ENCODE results near the gene VPS54. TPM values are rescaled to one million over a fixed set of nuclear protein-coding genes. Genes with fewer than 3 reads are reported as not detected.

VPS54 gene
- total and polyA plus RNA-seq, 4 donors = 12.5 to 49.3 (median 15.7) TPM

- H3K36me3 ChIP-seq (ENCODE audit: control insufficient read depth in 4 of 4, insufficient read depth in 4 of 4, low read length in 4 of 4) = peaks cover 0 to 13% (median 3%) of the 10 kb centered on the region in 4 donors
- no peak for TF ChIP-seq CTCF (IDR thresholded peaks at IDR 0.05; ENCODE audit: control extremely low read depth, extremely low read depth)
- peaks cover 0 to 12% (median 0%) of the 10 kb centered on the region in 5 donors for H3K4me1 ChIP-seq (ENCODE audit: control insufficient read depth in 5 of 5, insufficient read depth in 5 of 5, low read length in 5 of 5)
- no peak for DNase-seq
- no peak overlapping the region for H3K9ac ChIP-seq (ENCODE audit: insufficient read depth in 1 of 2, low read length in 2 of 2)
- no peak overlapping the region for H3K4me3 ChIP-seq
- ATAC-seq (ENCODE audit: insufficient read depth, low FRiP score) = no peak
- no peaks in the 10 kb centered on the region for H3K9me3 ChIP-seq (ENCODE audit: control insufficient read depth in 4 of 4, insufficient read depth in 3 of 4, low read length in 3 of 4)
- H3K27me3 ChIP-seq (ENCODE audit: control insufficient read depth in 3 of 3, insufficient read depth in 3 of 3, low read length in 2 of 3) = no peaks in the 10 kb centered on the region
- H3K27ac ChIP-seq (ENCODE audit: low read depth in 1 of 2, low read length in 1 of 2) = no peak overlapping the region
Measured at GRCh38 chr2:64003239-64003638, 16.0 kb downstream of the VPS54 start.

DNA sequence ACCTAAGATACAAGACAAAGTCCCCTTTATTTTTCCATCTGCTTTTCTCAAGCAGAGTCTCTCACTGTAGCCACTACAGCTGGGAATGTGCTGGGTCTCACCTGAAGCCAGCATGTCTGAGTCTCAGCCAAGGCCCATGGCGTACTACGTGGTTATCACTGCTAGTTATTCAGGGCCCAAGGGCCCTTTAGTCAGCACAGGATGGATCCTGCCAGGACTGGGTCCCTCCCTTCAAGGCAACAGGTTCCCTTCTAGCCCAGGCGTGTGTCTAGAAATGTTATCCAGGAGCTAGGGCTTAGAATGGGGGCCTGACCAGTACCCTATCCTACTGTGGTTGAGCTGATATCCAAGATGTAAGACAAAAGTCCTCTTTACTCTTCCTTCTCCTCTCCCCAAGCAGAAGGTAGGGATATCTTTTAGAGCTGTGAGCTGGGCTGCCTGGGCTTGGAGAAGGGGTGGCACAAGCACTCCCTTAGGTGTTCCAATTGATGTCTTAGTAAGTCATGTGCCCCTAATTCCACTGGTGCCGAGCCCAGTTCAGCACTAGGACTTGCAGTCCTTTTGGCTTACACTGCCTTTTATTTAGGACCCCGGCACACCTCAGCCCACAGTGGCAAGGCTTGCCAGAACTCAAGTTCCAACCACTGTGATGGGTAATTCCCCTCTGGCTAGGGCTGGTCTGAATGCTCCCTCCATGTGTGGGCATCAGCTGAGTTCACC is 17.7 kb downstream of the VPS54 start:
- Histone ChIP-seq H3K27me3 (ENCODE audit: control insufficient read depth in 3 of 3, insufficient read depth in 3 of 3, low read length in 2 of 3) (no peaks in the 10 kb centered on the region), H3K36me3 (ENCODE audit: control insufficient read depth in 4 of 4, insufficient read depth in 4 of 4, low read length in 4 of 4) (peaks cover 0 to 13% (median 3%) of the 10 kb centered on the region in 4 donors), H3K4me1 (ENCODE audit: control insufficient read depth in 5 of 5, insufficient read depth in 5 of 5, low read length in 5 of 5) (peaks cover 0 to 12% (median 0%) of the 10 kb centered on the region in 5 donors), H3K27ac (ENCODE audit: low read depth in 1 of 2, low read length in 1 of 2) (no peak overlapping the region), H3K9ac (ENCODE audit: insufficient read depth in 1 of 2, low read length in 2 of 2) (no peak overlapping the region), H3K4me3 (no peak overlapping the region), H3K9me3 (ENCODE audit: control insufficient read depth in 4 of 4, insufficient read depth in 3 of 4, low read length in 3 of 4) (no peaks in the 10 kb centered on the region)
- 97 to 98% methylated on average over 5 of the region's 5 CpGs for whole genome bisulfite sequencing, 2 donors
- DNase-seq (no peak), ATAC-seq (ENCODE audit: insufficient read depth, low FRiP score) (no peak)
- TF ChIP-seq CTCF (IDR thresholded peaks at IDR 0.05; ENCODE audit: control extremely low read depth, extremely low read depth) = no peak

DNA sequence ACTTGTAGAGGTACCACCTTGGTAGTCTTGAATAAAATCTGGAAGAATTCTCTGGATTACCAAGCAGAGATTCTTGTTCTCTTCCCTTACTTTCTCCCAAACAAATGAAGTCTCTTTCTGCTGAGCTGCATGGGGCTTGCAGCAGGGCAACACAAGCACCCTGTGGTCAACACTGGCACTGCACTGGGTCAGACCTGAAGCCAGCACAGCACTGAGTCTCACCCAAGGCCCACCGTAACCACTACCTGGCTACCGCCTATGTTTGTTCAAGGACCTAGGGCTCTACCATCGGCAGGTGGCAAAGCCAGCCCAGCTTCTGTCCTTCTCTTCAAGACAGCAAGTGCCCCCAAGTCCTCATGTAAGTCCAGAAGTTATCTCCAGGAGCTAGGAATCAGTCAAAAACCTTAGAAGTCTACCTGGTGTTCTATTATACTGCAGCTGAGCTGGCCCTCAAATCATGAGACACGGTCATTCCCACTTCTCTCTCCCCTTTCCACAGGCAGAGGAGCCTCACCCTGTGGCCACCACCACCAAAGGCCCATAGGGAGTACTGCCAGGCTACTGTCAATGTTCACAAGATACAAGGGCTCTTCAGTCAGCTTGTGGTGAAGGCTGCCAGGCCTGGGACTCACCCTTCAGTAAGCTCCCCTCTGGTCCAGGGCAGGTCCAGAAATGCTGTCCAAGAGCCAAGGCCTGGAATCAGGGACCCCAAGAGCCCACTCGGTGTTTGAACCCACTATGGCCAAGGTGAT is 18.4 kb downstream of the VPS54 start:
- no peak for TF ChIP-seq CTCF (IDR thresholded peaks at IDR 0.05; ENCODE audit: control extremely low read depth, extremely low read depth)
- no peak for ATAC-seq (ENCODE audit: insufficient read depth, low FRiP score)
- H3K27ac ChIP-seq (ENCODE audit: low read depth in 1 of 2, low read length in 1 of 2) = no peak overlapping the region
- H3K9me3 ChIP-seq (ENCODE audit: control insufficient read depth in 4 of 4, insufficient read depth in 3 of 4, low read length in 3 of 4) = no peaks in the 10 kb centered on the region
- no peak overlapping the region for H3K9ac ChIP-seq (ENCODE audit: insufficient read depth in 1 of 2, low read length in 2 of 2)
- H3K36me3 ChIP-seq (ENCODE audit: control insufficient read depth in 4 of 4, insufficient read depth in 4 of 4, low read length in 4 of 4) = peaks cover 0 to 13% (median 3%) of the 10 kb centered on the region in 4 donors
- 97 to 98% methylated on average over 5 of the region's 5 CpGs for WGBS, 2 donors
- no peak for DNase-seq
- no peak overlapping the region for H3K4me3 ChIP-seq
- H3K4me1 ChIP-seq (ENCODE audit: control insufficient read depth in 5 of 5, insufficient read depth in 5 of 5, low read length in 5 of 5) = peaks cover 0 to 12% (median 0%) of the 10 kb centered on the region in 5 donors
- no peaks in the 10 kb centered on the region for H3K27me3 ChIP-seq (ENCODE audit: control insufficient read depth in 3 of 3, insufficient read depth in 3 of 3, low read length in 2 of 3)

All from lung (tissue), 12 donors.